WTC11 (cell line): ENCODE results near the gene PIK3R4. TPM values are rescaled to one million over a fixed set of nuclear protein-coding genes. Genes with fewer than 3 reads are reported as not detected.
A peak's percentile ranks its signal among the peaks of the same experiment; 100 is the strongest.

Source experiments
- ATAC-seq: fragments of 200-7000 bp; cut with Tn5 transposase; 2 replicates; pipeline ENCODE4 v1.10.0; 2021; ENCODE audit warnings: mild to moderate bottlenecking, moderate library complexity
- CTCF ChIA-PET: fragments of 300-600 bp; sonication (Branson Sonifier 250); formaldehyde crosslinking; loops from one replicate; lab custom pipeline; 2021; ENCODE audit warnings: antibody characterized with exemption; lab: Charles Lee
- POLR2A ChIA-PET: fragments of 350-600 bp; sonication (Branson Sonifier 250); formaldehyde crosslinking; loops from one replicate; lab custom pipeline; 2021; ENCODE audit warnings: antibody characterized with exemption; lab: Charles Lee
- DNase-seq: peaks from one replicate; pipeline ENCODE4 v3.0.0; 2021; ENCODE audit warnings: low spot score
- H3K27ac Mint-ChIP-seq: 2 replicates; pipeline ENCODE4 v1.8.0; 2021; ENCODE audit warnings: mixed read lengths
- H3K27me3 Mint-ChIP-seq: 2 replicates; pipeline ENCODE4 v1.8.0; 2021; ENCODE audit warnings: low read depth, mild to moderate bottlenecking, moderate library complexity, mixed read lengths
- H3K36me3 Mint-ChIP-seq: 2 replicates; pipeline ENCODE4 v1.8.0; 2021; ENCODE audit warnings: mixed read lengths
- H3K4me1 Mint-ChIP-seq: 2 replicates; pipeline ENCODE4 v1.8.0; 2022; ENCODE audit warnings: mixed read lengths
- H3K4me3 Mint-ChIP-seq: 2 replicates; pipeline ENCODE4 v1.8.0; 2021; ENCODE audit warnings: mild to moderate bottlenecking, moderate library complexity, mixed read lengths
- H3K9me3 Mint-ChIP-seq: 2 replicates; pipeline ENCODE4 v1.8.0; 2021; ENCODE audit warnings: mixed read lengths
- AR ChIP-seq: fragments of 250-450 bp; sonication (Bioruptor Pico); IDR thresholded peaks from 2 replicates; pipeline ENCODE4 v1.9.0; 2021; ENCODE audit warnings: mild to moderate bottlenecking
- ATF1 ChIP-seq: sonication (generic); formaldehyde crosslinking; IDR thresholded peaks from 2 replicates; pipeline ENCODE4 v1.8.1; 2023; ENCODE audit warnings: mild to moderate bottlenecking, moderate library complexity, missing genetic modification reagents
- CREM ChIP-seq: sonication (generic); formaldehyde crosslinking; IDR thresholded peaks from 2 replicates; pipeline ENCODE4 v1.8.1; 2022; ENCODE audit warnings: mild to moderate bottlenecking, missing genetic modification reagents, moderate library complexity
- ESRRA ChIP-seq: sonication (generic); formaldehyde crosslinking; IDR thresholded peaks from 2 replicates; pipeline ENCODE4 v1.8.1; 2022; ENCODE audit warnings: mild to moderate bottlenecking, missing genetic modification reagents, borderline replicate concordance
- GRHL2 ChIP-seq: fragments of 250-450 bp; sonication (Bioruptor Pico); IDR thresholded peaks from 2 replicates; pipeline ENCODE4 v1.8.0; 2022; ENCODE audit warnings: mild to moderate bottlenecking, moderate library complexity; ENCODE audit not compliant: insufficient replicate concordance, severe bottlenecking
- JAZF1 ChIP-seq: fragments of 250-450 bp; sonication (Bioruptor Pico); IDR thresholded peaks from 2 replicates; pipeline ENCODE4 v1.9.0; 2021; ENCODE audit warnings: moderate library complexity, mild to moderate bottlenecking, inconsistent platforms
- NR3C1 ChIP-seq: sonication (generic); formaldehyde crosslinking; conservative IDR thresholded peaks from 2 replicates; pipeline ENCODE4 v1.8.1; 2023; ENCODE audit warnings: low read depth, mild to moderate bottlenecking, missing genetic modification reagents
- TP53 ChIP-seq: sonication (generic); formaldehyde crosslinking; IDR thresholded peaks from 2 replicates; pipeline ENCODE4 v1.8.1; 2023; ENCODE audit warnings: mild to moderate bottlenecking, missing genetic modification reagents
- ZNF317 ChIP-seq: sonication (generic); formaldehyde crosslinking; IDR thresholded peaks from 2 replicates; pipeline ENCODE4 v1.8.1; 2023; ENCODE audit warnings: low read depth, mild to moderate bottlenecking, moderate library complexity, missing genetic modification reagents, borderline replicate concordance
- ZNF416 ChIP-seq: fragments of 250-450 bp; sonication (Bioruptor Pico); IDR thresholded peaks from 2 replicates; pipeline ENCODE4 v1.9.0; 2021; ENCODE audit warnings: mild to moderate bottlenecking, inconsistent platforms
- ZNF671 ChIP-seq: fragments of 250-450 bp; sonication (Bioruptor Pico); IDR thresholded peaks from 2 replicates; pipeline ENCODE4 v1.8.0; 2021; ENCODE audit warnings: mild to moderate bottlenecking
- total RNA-seq: library from RNA; stranded (reverse); gene quantifications from 3 replicates; pipeline ENCODE4 v1.2.3, GENCODE V29; 2021
- TF ChIP-seq, protein P1 (sequence below): fragments of 250-450 bp; sonication (Bioruptor Pico); IDR thresholded peaks from 2 replicates; pipeline ENCODE4 v1.9.0; 2021; ENCODE audit warnings: mild to moderate bottlenecking
- TF ChIP-seq, protein P2 (sequence below): sonication (generic); formaldehyde crosslinking; IDR thresholded peaks from 2 replicates; pipeline ENCODE4 v1.8.1; 2022; ENCODE audit warnings: mild to moderate bottlenecking, missing genetic modification reagents, moderate library complexity, borderline replicate concordance
- TF ChIP-seq, protein P3 (sequence below): sonication (generic); formaldehyde crosslinking; IDR thresholded peaks from 2 replicates; pipeline ENCODE4 v1.8.0; 2023; ENCODE audit warnings: missing genetic modification reagents
- TF ChIP-seq, protein P4 (sequence below): fragments of 200-600 bp; IDR thresholded peaks from 2 replicates; pipeline ENCODE4 v1.8.0; 2022; ENCODE audit warnings: antibody characterized with exemption
- TF ChIP-seq, protein P5 (sequence below): sonication (generic); formaldehyde crosslinking; IDR thresholded peaks from 2 replicates; pipeline ENCODE4 v1.8.1; 2023; ENCODE audit warnings: mild to moderate bottlenecking, missing genetic modification reagents, moderate library complexity
- TF ChIP-seq, protein P6 (sequence below): sonication (generic); formaldehyde crosslinking; conservative IDR thresholded peaks from 2 replicates; pipeline ENCODE4 v1.8.1; 2022; ENCODE audit warnings: mild to moderate bottlenecking, missing genetic modification reagents
- TF ChIP-seq, protein P7 (sequence below): sonication (generic); formaldehyde crosslinking; IDR thresholded peaks from 2 replicates; pipeline ENCODE4 v1.8.1; 2022; ENCODE audit warnings: low read depth, missing genetic modification reagents, borderline replicate concordance

The PIK3R4 gene
- total RNA-seq, 1 experiment from 2014 or later, result 41.5 TPM

DNA sequence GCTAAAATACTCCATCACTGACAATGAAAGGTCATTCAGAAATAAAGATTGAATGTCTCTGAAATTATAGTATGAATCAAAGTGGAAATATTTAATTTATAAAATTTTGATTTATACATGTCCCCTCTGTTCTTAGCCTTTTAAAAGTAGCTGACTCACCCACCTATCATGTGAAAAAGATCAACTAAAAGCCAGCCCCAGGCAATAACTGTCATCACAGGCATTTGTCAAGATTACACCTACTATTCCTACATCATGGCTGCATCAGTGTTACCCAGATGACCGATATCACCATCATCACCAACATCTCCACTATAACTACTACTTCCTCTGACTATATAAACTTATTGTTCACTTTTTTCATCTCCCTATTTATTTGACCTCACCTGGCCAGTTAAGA, 14.3 kb upstream of the PIK3R4 start:
- TF ChIP-seq, protein P1, sequence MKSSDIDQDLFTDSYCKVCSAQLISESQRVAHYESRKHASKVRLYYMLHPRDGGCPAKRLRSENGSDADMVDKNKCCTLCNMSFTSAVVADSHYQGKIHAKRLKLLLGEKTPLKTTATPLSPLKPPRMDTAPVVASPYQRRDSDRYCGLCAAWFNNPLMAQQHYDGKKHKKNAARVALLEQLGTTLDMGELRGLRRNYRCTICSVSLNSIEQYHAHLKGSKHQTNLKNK, result no peak
- TF ChIP-seq JAZF1 (CRISPR knock-in tag) (no peak), GRHL2 (CRISPR knock-in tag) (no peak)
- TF ChIP-seq, protein P2, sequence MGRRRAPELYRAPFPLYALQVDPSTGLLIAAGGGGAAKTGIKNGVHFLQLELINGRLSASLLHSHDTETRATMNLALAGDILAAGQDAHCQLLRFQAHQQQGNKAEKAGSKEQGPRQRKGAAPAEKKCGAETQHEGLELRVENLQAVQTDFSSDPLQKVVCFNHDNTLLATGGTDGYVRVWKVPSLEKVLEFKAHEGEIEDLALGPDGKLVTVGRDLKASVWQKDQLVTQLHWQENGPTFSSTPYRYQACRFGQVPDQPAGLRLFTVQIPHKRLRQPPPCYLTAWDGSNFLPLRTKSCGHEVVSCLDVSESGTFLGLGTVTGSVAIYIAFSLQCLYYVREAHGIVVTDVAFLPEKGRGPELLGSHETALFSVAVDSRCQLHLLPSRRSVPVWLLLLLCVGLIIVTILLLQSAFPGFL (CRISPR knock-in tag), result no peak
- TF ChIP-seq, all 79 proteins: peak for 0
- no peaks in the 10 kb centered on the region for H3K9me3 Mint-ChIP-seq

GRCh38 chr3:130759692-130760338, 13.2 kb upstream of the PIK3R4 start:
- POLR2A ChIA-PET, result no interaction called here
- peak; percentile 66 for ATAC-seq
- TF ChIP-seq, protein P3, sequence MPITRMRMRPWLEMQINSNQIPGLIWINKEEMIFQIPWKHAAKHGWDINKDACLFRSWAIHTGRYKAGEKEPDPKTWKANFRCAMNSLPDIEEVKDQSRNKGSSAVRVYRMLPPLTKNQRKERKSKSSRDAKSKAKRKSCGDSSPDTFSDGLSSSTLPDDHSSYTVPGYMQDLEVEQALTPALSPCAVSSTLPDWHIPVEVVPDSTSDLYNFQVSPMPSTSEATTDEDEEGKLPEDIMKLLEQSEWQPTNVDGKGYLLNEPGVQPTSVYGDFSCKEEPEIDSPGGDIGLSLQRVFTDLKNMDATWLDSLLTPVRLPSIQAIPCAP, result no peak
- no peak for TF ChIP-seq JAZF1 (CRISPR knock-in tag)
- TF ChIP-seq, protein P4, sequence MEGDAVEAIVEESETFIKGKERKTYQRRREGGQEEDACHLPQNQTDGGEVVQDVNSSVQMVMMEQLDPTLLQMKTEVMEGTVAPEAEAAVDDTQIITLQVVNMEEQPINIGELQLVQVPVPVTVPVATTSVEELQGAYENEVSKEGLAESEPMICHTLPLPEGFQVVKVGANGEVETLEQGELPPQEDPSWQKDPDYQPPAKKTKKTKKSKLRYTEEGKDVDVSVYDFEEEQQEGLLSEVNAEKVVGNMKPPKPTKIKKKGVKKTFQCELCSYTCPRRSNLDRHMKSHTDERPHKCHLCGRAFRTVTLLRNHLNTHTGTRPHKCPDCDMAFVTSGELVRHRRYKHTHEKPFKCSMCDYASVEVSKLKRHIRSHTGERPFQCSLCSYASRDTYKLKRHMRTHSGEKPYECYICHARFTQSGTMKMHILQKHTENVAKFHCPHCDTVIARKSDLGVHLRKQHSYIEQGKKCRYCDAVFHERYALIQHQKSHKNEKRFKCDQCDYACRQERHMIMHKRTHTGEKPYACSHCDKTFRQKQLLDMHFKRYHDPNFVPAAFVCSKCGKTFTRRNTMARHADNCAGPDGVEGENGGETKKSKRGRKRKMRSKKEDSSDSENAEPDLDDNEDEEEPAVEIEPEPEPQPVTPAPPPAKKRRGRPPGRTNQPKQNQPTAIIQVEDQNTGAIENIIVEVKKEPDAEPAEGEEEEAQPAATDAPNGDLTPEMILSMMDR, result peak; percentile 67
- TF ChIP-seq, all 79 proteins: peak for 1
- CTCF ChIA-PET, result interaction anchor here (1.6 to 4.1 kb wide), 3 partner anchors 90 to 137 kb away, joined by 6 to 36 read pairs (median 10); partner anchors contain the start of gene ATP2C1
- Mint-ChIP-seq H3K9me3 (no peaks in the 10 kb centered on the region), H3K4me3 (no peak overlapping the region), H3K36me3 (no peaks in the 10 kb centered on the region), H3K27ac (no peak overlapping the region), H3K27me3 (no peaks in the 10 kb centered on the region), H3K4me1 (peaks cover 9% of the 10 kb centered on the region)
- peak; percentile 39 for DNase-seq

More for the DNA sequence above, 14.3 kb upstream of the PIK3R4 start:
- peaks cover 9% of the 10 kb centered on the region for H3K4me1 Mint-ChIP-seq
- ATAC-seq (no peak), DNase-seq (no peak)
- H3K27me3 Mint-ChIP-seq, result no peaks in the 10 kb centered on the region
- POLR2A ChIA-PET, result no interaction called here
- no peaks in the 10 kb centered on the region for H3K36me3 Mint-ChIP-seq
- H3K4me3 Mint-ChIP-seq, result no peak overlapping the region
- CTCF ChIA-PET, result interaction anchor here (2.2 to 4.1 kb wide), 2 partner anchors 89 to 133 kb away, joined by 10 to 36 read pairs; partner anchors contain the start of gene ATP2C1
- no peak overlapping the region for H3K27ac Mint-ChIP-seq

GRCh38 chr3:130758624-130759369, 12.2 kb upstream of the PIK3R4 start:
- Mint-ChIP-seq H3K4me1 (peaks cover 9% of the 10 kb centered on the region), H3K36me3 (no peaks in the 10 kb centered on the region), H3K9me3 (no peaks in the 10 kb centered on the region), H3K27me3 (no peaks in the 10 kb centered on the region), H3K27ac (no peak overlapping the region), H3K4me3 (no peak overlapping the region)
- CTCF ChIA-PET, result interaction anchor here (0.7 to 4.1 kb wide), 4 partner anchors 91 to 157 kb away, joined by 5 to 36 read pairs (median 8); partner anchors contain the start of gene ATP2C1
- DNase-seq, result no peak
- ATAC-seq, result no peak
- POLR2A ChIA-PET, result interaction anchor here (1.3 kb wide), 1 partner anchor 136 kb away, joined by 6 read pairs; the partner anchor contains the start of gene ATP2C1
- TF ChIP-seq ESRRA (CRISPR knock-in tag), result no peak
- TF ChIP-seq, protein P5, sequence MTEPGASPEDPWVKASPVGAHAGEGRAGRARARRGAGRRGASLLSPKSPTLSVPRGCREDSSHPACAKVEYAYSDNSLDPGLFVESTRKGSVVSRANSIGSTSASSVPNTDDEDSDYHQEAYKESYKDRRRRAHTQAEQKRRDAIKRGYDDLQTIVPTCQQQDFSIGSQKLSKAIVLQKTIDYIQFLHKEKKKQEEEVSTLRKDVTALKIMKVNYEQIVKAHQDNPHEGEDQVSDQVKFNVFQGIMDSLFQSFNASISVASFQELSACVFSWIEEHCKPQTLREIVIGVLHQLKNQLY, result no peak
- TF ChIP-seq TP53 (CRISPR knock-in tag), result no peak
- TF ChIP-seq ZNF671 (CRISPR knock-in tag), result no peak
- TF ChIP-seq, protein P6, sequence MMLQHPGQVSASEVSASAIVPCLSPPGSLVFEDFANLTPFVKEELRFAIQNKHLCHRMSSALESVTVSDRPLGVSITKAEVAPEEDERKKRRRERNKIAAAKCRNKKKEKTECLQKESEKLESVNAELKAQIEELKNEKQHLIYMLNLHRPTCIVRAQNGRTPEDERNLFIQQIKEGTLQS (CRISPR knock-in tag), result no peak
- no peak for TF ChIP-seq AR (CRISPR knock-in tag)
- TF ChIP-seq CREM (CRISPR knock-in tag), result no peak
- no peak for TF ChIP-seq ATF1 (CRISPR knock-in tag)
- TF ChIP-seq, protein P7, sequence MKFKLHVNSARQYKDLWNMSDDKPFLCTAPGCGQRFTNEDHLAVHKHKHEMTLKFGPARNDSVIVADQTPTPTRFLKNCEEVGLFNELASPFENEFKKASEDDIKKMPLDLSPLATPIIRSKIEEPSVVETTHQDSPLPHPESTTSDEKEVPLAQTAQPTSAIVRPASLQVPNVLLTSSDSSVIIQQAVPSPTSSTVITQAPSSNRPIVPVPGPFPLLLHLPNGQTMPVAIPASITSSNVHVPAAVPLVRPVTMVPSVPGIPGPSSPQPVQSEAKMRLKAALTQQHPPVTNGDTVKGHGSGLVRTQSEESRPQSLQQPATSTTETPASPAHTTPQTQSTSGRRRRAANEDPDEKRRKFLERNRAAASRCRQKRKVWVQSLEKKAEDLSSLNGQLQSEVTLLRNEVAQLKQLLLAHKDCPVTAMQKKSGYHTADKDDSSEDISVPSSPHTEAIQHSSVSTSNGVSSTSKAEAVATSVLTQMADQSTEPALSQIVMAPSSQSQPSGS, result no peak
- TF ChIP-seq, protein P3, result no peak
- no peak for TF ChIP-seq NR3C1
- no peak for TF ChIP-seq ZNF416
- TF ChIP-seq ZNF317 (CRISPR knock-in tag), result no peak
